SK-N-SH (cell line): ENCODE measurements around the gene OCA2. TPM values are rescaled to one million over a fixed set of nuclear protein-coding genes. Genes with fewer than 3 reads are reported as not detected.

ENCODE experiments used
- CTCF ChIA-PET: fragments of 300-600, 350-600 bp; formaldehyde crosslinking; extraction: SDS; loops from one replicate; lab custom pipeline; 2021; lab: Yijun Ruan, JAX
- POLR2A ChIA-PET: fragments of 350-600 bp; sonication (Branson Sonifier 250); formaldehyde crosslinking; extraction: SDS; loops from one replicate; lab custom pipeline; 2020; ENCODE audit warnings: antibody characterized with exemption, inconsistent platforms; lab: Yijun Ruan, JAX
- DNase-seq: peaks from one replicate; pipeline ENCODE4 v3.0.0; 2012
- H2AFZ ChIP-seq: fragments of 200-600 bp; sonication (generic); 2 replicates; pipeline ENCODE4 v1.8.1; 2016; ENCODE audit warnings: antibody characterized with exemption, mild to moderate bottlenecking, low read depth
- H3F3A ChIP-seq: fragments of 200-600 bp; sonication (generic); replicated peaks from 2 replicates; pipeline ENCODE3; 2016; ENCODE audit warnings: antibody characterized with exemption, mild to moderate bottlenecking; ENCODE audit not compliant: insufficient read depth
- H3K27ac ChIP-seq, 2 experiments: fragments of 200-500 bp in 1 of 2; fragments of 200-600 bp in 1 of 2; sonication (Bioruptor generic) in 1 of 2; sonication (generic), shearing (Covaris generic) in 1 of 2; 2 replicates each; pipeline versions ENCODE4 v1.5.1 to v1.6.1; 2014 to 2016; ENCODE audit warnings: low read depth in 2 of 2, inconsistent platforms in 1 of 2, low read length in 1 of 2, mild to moderate bottlenecking in 1 of 2, mixed read lengths in 1 of 2
- H3K27me3 ChIP-seq: fragments of 200-600 bp; sonication (generic), shearing (Covaris generic); 2 replicates; pipeline ENCODE4 v1.6.1; 2016; ENCODE audit warnings: mixed run types; ENCODE audit not compliant: insufficient read depth
- H3K36me3 ChIP-seq, 2 experiments: fragments of 200-500 bp in 1 of 2; fragments of 200-600 bp in 1 of 2; sonication (Bioruptor generic) in 1 of 2; sonication (generic) in 1 of 2; replicated peaks in 1 of 2; 2 replicates each; pipeline versions ENCODE3 to v1.5.1; 2014 to 2016; ENCODE audit warnings: low read length in 1 of 2, mild to moderate bottlenecking in 1 of 2; ENCODE audit not compliant: insufficient read depth in 2 of 2, control insufficient read depth in 1 of 2
- H3K4me1 ChIP-seq, 2 experiments: fragments of 200-500 bp in 1 of 2; fragments of 200-600 bp in 1 of 2; sonication (Bioruptor generic) in 1 of 2; sonication (generic), shearing (Covaris generic) in 1 of 2; 2 replicates each; pipeline versions ENCODE4 v1.5.1 to v1.6.1; 2014 to 2016; ENCODE audit warnings: low read depth in 1 of 2, low read length in 1 of 2, mixed run types in 1 of 2; ENCODE audit not compliant: insufficient read depth in 2 of 2, control insufficient read depth in 1 of 2
- H3K4me2 ChIP-seq: fragments of 200-600 bp; sonication (generic), shearing (Covaris generic); 2 replicates; pipeline ENCODE4 v1.6.1; 2017; ENCODE audit warnings: mixed run types
- H3K4me3 ChIP-seq, 2 experiments: fragments of 200-500 bp in 1 of 2; fragments of 200-600 bp in 1 of 2; sonication (Bioruptor generic) in 1 of 2; sonication (generic), shearing (Covaris generic) in 1 of 2; 2 replicates each; pipeline versions ENCODE4 v1.5.1 to v1.8.1; 2014 to 2016; ENCODE audit warnings: low read depth in 2 of 2, inconsistent platforms in 1 of 2, low read length in 1 of 2, mild to moderate bottlenecking in 1 of 2, mixed read lengths in 1 of 2, moderate library complexity in 1 of 2
- H3K79me2 ChIP-seq: fragments of 200-600 bp; sonication (generic); 2 replicates; pipeline ENCODE4 v1.8.1; 2017; ENCODE audit warnings: mild to moderate bottlenecking; ENCODE audit not compliant: insufficient read depth
- H3K9ac ChIP-seq: fragments of 200-600 bp; sonication (generic); 2 replicates; pipeline ENCODE4 v1.6.1; 2017; ENCODE audit warnings: mixed run types
- H3K9me2 ChIP-seq: fragments of 200-600 bp; sonication (generic); 2 replicates; pipeline ENCODE4 v1.6.1; 2017; ENCODE audit warnings: mixed run types
- H3K9me3 ChIP-seq: fragments of 200-600 bp; sonication (generic); 2 replicates; pipeline ENCODE4 v1.6.1; 2017; ENCODE audit warnings: mixed run types, mild to moderate bottlenecking, moderate library complexity
- H4K20me1 ChIP-seq: fragments of 200-600 bp; sonication (generic); 2 replicates; pipeline ENCODE4 v1.6.1; 2017; ENCODE audit warnings: mild to moderate bottlenecking, mixed run types; ENCODE audit not compliant: insufficient read depth
- CHD2 ChIP-seq: fragments of 150-350 bp; IDR thresholded peaks from 2 replicates; pipeline ENCODE4 v1.6.1; 2018; ENCODE audit warnings: low read length; ENCODE audit not compliant: partially characterized antibody
- CTCF ChIP-seq: fragments of 200-600 bp; sonication (generic); IDR thresholded peaks from 2 replicates; pipeline ENCODE4 v1.6.1; 2017; ENCODE audit warnings: antibody characterized with exemption, mild to moderate bottlenecking, moderate library complexity
- EZH2phosphoT487 ChIP-seq: fragments of 200-600 bp; sonication (generic); IDR thresholded peaks from 2 replicates; pipeline ENCODE4 v1.6.1; 2017; ENCODE audit warnings: low read depth, mixed run types, mild to moderate bottlenecking, antibody characterized with exemption, moderate library complexity, borderline replicate concordance
- FOSL2 ChIP-seq: IDR thresholded peaks from 2 replicates; pipeline ENCODE4 v1.4.0; 2012; ENCODE audit warnings: low read depth, mild to moderate bottlenecking, moderate library complexity, borderline replicate concordance
- FOXJ3 ChIP-seq: sonication (generic); formaldehyde crosslinking; IDR thresholded peaks from 2 replicates; pipeline ENCODE4 v1.5.1; 2020; ENCODE audit warnings: mild to moderate bottlenecking, missing genetic modification reagents
- FOXM1 ChIP-seq: IDR thresholded peaks from 2 replicates; pipeline ENCODE4 v1.4.0; 2012; ENCODE audit warnings: low read depth, mild to moderate bottlenecking
- JUND ChIP-seq: IDR thresholded peaks from 2 replicates; pipeline ENCODE4 v1.4.0; 2012
- MAX ChIP-seq: IDR thresholded peaks from 2 replicates; pipeline ENCODE4 v1.4.0; 2012; ENCODE audit warnings: low read depth
- NFIC ChIP-seq: IDR thresholded peaks from 2 replicates; pipeline ENCODE4 v1.4.0; 2012; ENCODE audit warnings: borderline replicate concordance
- POLR2AphosphoS5 ChIP-seq: IDR thresholded peaks from 2 replicates; pipeline ENCODE4 v1.6.1; 2012; ENCODE audit warnings: low read depth, low read length
- RAD21 ChIP-seq: IDR thresholded peaks from 2 replicates; pipeline ENCODE4 v1.6.1; 2012; ENCODE audit warnings: mild to moderate bottlenecking, low read length
- RCOR1 ChIP-seq: fragments of 150-350 bp; IDR thresholded peaks from 2 replicates; pipeline ENCODE4 v1.6.1; 2017; ENCODE audit warnings: antibody characterized with exemption, low read length
- RXRA ChIP-seq: IDR thresholded peaks from 2 replicates; pipeline ENCODE4 v1.4.0; 2012; ENCODE audit warnings: low read depth, mild to moderate bottlenecking, borderline replicate concordance
- SIN3A ChIP-seq: IDR thresholded peaks from 2 replicates; pipeline ENCODE4 v1.6.1; 2012; ENCODE audit warnings: low read depth, mild to moderate bottlenecking, low read length, moderate library complexity, borderline replicate concordance
- WGBS: methylation state at CpG from one replicate; pipeline ENCODE4 v1.1.6; 2017; ENCODE audit warnings: low lambda C conversion rate; 5-methylcytosine and 5-hydroxymethylcytosine counted together
- polyA plus RNA-seq, 3 experiments: library from polyadenylated mRNA; depleted of rRNA; stranded (reverse); fragments of >200 nt; gene quantifications; 2 replicates each; pipeline ENCODE4 v1.2.3, GENCODE V29; 2012
- TF ChIP-seq, protein P1 (sequence below): IDR thresholded peaks from 2 replicates; pipeline ENCODE4; 2012
- TF ChIP-seq, protein P2 (sequence below): IDR thresholded peaks from 2 replicates; pipeline ENCODE4 v1.4.0; 2012; ENCODE audit warnings: low read depth, borderline replicate concordance
- TF ChIP-seq, protein P3 (sequence below): fragments of 150-350 bp; IDR thresholded peaks from 2 replicates; pipeline ENCODE4 v1.6.1; 2016; ENCODE audit warnings: mild to moderate bottlenecking, low read depth, low read length
- TF ChIP-seq, protein P4 (sequence below): fragments of 150-350 bp; IDR thresholded peaks from 2 replicates; pipeline ENCODE4 v1.6.1; 2017; ENCODE audit warnings: antibody characterized with exemption, low read length, low read depth, borderline replicate concordance

The OCA2 gene
- polyA plus RNA-seq, 1 of the 3 experiments (the other 2 are of a cell fraction), result 0.16 TPM

DNA sequence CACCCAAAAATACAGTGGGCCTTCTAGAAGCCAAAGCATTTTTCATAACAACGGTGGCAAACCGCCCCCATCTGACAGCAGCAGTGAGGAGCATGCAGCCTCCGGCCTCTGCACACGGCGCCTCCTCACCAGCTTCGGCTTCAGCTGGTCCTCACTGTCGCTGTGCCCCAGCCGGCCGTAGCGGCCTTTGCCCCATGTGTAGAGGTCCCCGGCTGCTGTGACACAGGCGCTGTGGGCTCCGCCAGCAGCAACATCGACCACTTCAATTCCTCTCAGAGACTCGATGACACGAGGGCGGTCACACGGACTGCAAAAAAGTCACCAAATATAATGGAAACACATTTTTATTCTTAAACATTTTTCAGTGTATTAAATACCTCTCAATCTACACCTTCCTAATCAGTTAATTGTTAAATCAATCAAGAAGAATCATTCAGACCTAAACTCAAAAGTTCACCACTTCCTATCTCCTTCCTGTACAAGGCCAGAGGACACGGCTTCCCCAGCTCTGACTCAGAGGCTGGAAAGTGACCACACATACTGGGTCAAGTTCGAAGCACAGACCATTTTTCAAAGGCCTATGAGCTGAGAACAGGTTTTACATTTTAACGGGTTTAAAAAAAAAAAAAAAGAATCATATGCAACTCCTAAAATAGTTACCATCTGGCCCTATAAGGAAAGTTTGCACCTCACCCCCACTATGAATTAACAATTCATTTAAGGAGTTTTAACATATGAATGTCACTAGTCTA, 33.6 kb upstream of the OCA2 start:
- TF ChIP-seq JUND, result peak; percentile 50
- no peak for TF ChIP-seq MAX
- no peak for TF ChIP-seq EZH2phosphoT487
- TF ChIP-seq, protein P1, sequence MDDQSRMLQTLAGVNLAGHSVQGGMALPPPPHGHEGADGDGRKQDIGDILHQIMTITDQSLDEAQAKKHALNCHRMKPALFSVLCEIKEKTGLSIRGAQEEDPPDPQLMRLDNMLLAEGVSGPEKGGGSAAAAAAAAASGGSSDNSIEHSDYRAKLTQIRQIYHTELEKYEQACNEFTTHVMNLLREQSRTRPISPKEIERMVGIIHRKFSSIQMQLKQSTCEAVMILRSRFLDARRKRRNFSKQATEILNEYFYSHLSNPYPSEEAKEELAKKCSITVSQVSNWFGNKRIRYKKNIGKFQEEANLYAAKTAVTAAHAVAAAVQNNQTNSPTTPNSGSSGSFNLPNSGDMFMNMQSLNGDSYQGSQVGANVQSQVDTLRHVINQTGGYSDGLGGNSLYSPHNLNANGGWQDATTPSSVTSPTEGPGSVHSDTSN, result peak; percentile 39; the same call in 1 of the 2 replicates
- TF ChIP-seq RXRA, result peak; percentile 49; the same call in 1 of the 2 replicates
- no peak for TF ChIP-seq NFIC
- peak; percentile 38; the same call in 1 of the 2 replicates for TF ChIP-seq FOSL2
- TF ChIP-seq FOXM1, result no peak
- TF ChIP-seq RAD21, result no peak
- TF ChIP-seq, protein P2, sequence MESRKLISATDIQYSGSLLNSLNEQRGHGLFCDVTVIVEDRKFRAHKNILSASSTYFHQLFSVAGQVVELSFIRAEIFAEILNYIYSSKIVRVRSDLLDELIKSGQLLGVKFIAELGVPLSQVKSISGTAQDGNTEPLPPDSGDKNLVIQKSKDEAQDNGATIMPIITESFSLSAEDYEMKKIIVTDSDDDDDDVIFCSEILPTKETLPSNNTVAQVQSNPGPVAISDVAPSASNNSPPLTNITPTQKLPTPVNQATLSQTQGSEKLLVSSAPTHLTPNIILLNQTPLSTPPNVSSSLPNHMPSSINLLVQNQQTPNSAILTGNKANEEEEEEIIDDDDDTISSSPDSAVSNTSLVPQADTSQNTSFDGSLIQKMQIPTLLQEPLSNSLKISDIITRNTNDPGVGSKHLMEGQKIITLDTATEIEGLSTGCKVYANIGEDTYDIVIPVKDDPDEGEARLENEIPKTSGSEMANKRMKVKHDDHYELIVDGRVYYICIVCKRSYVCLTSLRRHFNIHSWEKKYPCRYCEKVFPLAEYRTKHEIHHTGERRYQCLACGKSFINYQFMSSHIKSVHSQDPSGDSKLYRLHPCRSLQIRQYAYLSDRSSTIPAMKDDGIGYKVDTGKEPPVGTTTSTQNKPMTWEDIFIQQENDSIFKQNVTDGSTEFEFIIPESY, result no peak
- no peak for TF ChIP-seq CTCF
- TF ChIP-seq SIN3A, result no peak
- TF ChIP-seq FOXJ3 (CRISPR knock-in tag), result no peak
- TF ChIP-seq, protein P3, sequence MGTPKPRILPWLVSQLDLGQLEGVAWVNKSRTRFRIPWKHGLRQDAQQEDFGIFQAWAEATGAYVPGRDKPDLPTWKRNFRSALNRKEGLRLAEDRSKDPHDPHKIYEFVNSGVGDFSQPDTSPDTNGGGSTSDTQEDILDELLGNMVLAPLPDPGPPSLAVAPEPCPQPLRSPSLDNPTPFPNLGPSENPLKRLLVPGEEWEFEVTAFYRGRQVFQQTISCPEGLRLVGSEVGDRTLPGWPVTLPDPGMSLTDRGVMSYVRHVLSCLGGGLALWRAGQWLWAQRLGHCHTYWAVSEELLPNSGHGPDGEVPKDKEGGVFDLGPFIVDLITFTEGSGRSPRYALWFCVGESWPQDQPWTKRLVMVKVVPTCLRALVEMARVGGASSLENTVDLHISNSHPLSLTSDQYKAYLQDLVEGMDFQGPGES, result no peak
- no peak for TF ChIP-seq POLR2AphosphoS5
- no peak for TF ChIP-seq RCOR1
- no peak for TF ChIP-seq CHD2
- TF ChIP-seq, protein P4, sequence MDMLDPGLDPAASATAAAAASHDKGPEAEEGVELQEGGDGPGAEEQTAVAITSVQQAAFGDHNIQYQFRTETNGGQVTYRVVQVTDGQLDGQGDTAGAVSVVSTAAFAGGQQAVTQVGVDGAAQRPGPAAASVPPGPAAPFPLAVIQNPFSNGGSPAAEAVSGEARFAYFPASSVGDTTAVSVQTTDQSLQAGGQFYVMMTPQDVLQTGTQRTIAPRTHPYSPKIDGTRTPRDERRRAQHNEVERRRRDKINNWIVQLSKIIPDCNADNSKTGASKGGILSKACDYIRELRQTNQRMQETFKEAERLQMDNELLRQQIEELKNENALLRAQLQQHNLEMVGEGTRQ, result no peak
- Histone ChIP-seq H3K79me2 (no peaks in the 10 kb centered on the region), H3K36me3 (peaks cover 9 to 44% of the 10 kb centered on the region in 2 experiments), H3K4me3 (no peak overlapping the region), H3K4me1 (peaks cover 0 to 18% of the 10 kb centered on the region in 2 experiments), H3K9ac (no peak overlapping the region; the same call in 1 of the 2 replicates), H3K9me3 (no peaks in the 10 kb centered on the region), H2AFZ (no peak overlapping the region), H3K4me2 (peak overlapping the region; percentile 67), H3K27ac (peak overlapping the region in 1 of 2 experiments; percentile 88; a peak in 2 of 4 replicates), H4K20me1 (0 out of 2 replicates have a peak, but pooled peaks cover 4% of the 10 kb centered on the region), H3K27me3 (no peaks in the 10 kb centered on the region), H3F3A (peaks cover 33% of the 10 kb centered on the region), H3K9me2 (no peaks in the 10 kb centered on the region)
- DNase-seq, result no peak
- 81% methylated on average over 21 of the region's 21 CpGs for WGBS
- ChIA-PET POLR2A (no interaction called here), CTCF (interaction anchor here (1.9 kb wide), 1 partner anchor 9 kb away, joined by 5 read pairs; no protein-coding TSS in a partner anchor)
